ENCODE measurements around the gene SH3GL3.

Gene SH3GL3

GRCh38 chr15:83446904-83447709, at the start of gene SH3GL3:
Gene SH3GL3 (plus strand): TSS chr15:83447341. CDS start chr15:83447534, 193 bp downstream.
- no peak for FAIRE-seq
- peak; percentile 49 for DNase-seq (ENCODE audit: insufficient read length, low spot score)
- TF ChIP-seq POLR2A (IDR thresholded peaks at IDR 0.05; ENCODE audit: low read depth, low read length), result no peak

GRCh38 chr15:83398626-83399025, 48.5 kb upstream of the SH3GL3 start:
- TF ChIP-seq POLR2A (IDR thresholded peaks at IDR 0.05; ENCODE audit: low read depth, low read length), result no peak
- FAIRE-seq (no peak), DNase-seq (ENCODE audit: insufficient read length, low spot score) (peak; percentile 20)

- DNase-seq (ENCODE audit: insufficient read length, low spot score), result no peak
- TF ChIP-seq POLR2A (IDR thresholded peaks at IDR 0.05; ENCODE audit: low read depth, low read length), result no peak
- no peak for FAIRE-seq
These were observed 43.0 kb upstream of the SH3GL3 start for GRCh38 chr15:83404121-83404520.

- TF ChIP-seq POLR2A (IDR thresholded peaks at IDR 0.05; ENCODE audit: low read depth, low read length), result no peak
- DNase-seq (ENCODE audit: insufficient read length, low spot score) (no peak), FAIRE-seq (no peak)
These were observed 36.6 kb upstream of the SH3GL3 start for GRCh38 chr15:83410532-83410931.

- DNase-seq (ENCODE audit: insufficient read length, low spot score), result no peak
- no peak for TF ChIP-seq POLR2A (IDR thresholded peaks at IDR 0.05; ENCODE audit: low read depth, low read length)
- FAIRE-seq, result no peak
These were observed 34.0 kb upstream of the SH3GL3 start for GRCh38 chr15:83413054-83413719.

- TF ChIP-seq POLR2A (IDR thresholded peaks at IDR 0.05; ENCODE audit: low read depth, low read length), result no peak
- no peak for FAIRE-seq
- DNase-seq (ENCODE audit: insufficient read length, low spot score), result no peak
These were observed 25.1 kb upstream of the SH3GL3 start for GRCh38 chr15:83422081-83422480.

GRCh38 chr15:83422541-83422940, 24.6 kb upstream of the SH3GL3 start:
- no peak for TF ChIP-seq POLR2A (IDR thresholded peaks at IDR 0.05; ENCODE audit: low read depth, low read length)
- DNase-seq (ENCODE audit: insufficient read length, low spot score) (no peak), FAIRE-seq (no peak)

- no peak for DNase-seq (ENCODE audit: insufficient read length, low spot score)
- no peak for FAIRE-seq
- no peak for TF ChIP-seq POLR2A (IDR thresholded peaks at IDR 0.05; ENCODE audit: low read depth, low read length)
These were observed 23.0 kb upstream of the SH3GL3 start for GRCh38 chr15:83424101-83424500.

- no peak for TF ChIP-seq POLR2A (IDR thresholded peaks at IDR 0.05; ENCODE audit: low read depth, low read length)
- FAIRE-seq (no peak), DNase-seq (ENCODE audit: insufficient read length, low spot score) (no peak)
These were observed 16.7 kb upstream of the SH3GL3 start for GRCh38 chr15:83430441-83430840.

- FAIRE-seq, result no peak
- DNase-seq (ENCODE audit: insufficient read length, low spot score), result no peak
- TF ChIP-seq POLR2A (IDR thresholded peaks at IDR 0.05; ENCODE audit: low read depth, low read length), result no peak
These were observed 15.6 kb upstream of the SH3GL3 start for GRCh38 chr15:83431521-83431920.

- TF ChIP-seq POLR2A (IDR thresholded peaks at IDR 0.05; ENCODE audit: low read depth, low read length), result no peak
- DNase-seq (ENCODE audit: insufficient read length, low spot score) (no peak), FAIRE-seq (no peak)
These were observed 11.9 kb upstream of the SH3GL3 start for GRCh38 chr15:83435202-83435601.

GRCh38 chr15:83435782-83436181, 11.4 kb upstream of the SH3GL3 start:
- no peak for FAIRE-seq
- DNase-seq (ENCODE audit: insufficient read length, low spot score), result no peak
- no peak for TF ChIP-seq POLR2A (IDR thresholded peaks at IDR 0.05; ENCODE audit: low read depth, low read length)

GRCh38 chr15:83436513-83437158, 10.5 kb upstream of the SH3GL3 start:
- DNase-seq (ENCODE audit: insufficient read length, low spot score), result no peak
- no peak for FAIRE-seq

GRCh38 chr15:83443076-83443847, 3.9 kb upstream of the SH3GL3 start:
- no peak for FAIRE-seq
- DNase-seq (ENCODE audit: insufficient read length, low spot score), result no peak
- TF ChIP-seq POLR2A (IDR thresholded peaks at IDR 0.05; ENCODE audit: low read depth, low read length), result no peak

More at GRCh38 chr15:83436513-83437158, 10.5 kb upstream of the SH3GL3 start:
- no peak for TF ChIP-seq POLR2A (IDR thresholded peaks at IDR 0.05; ENCODE audit: low read depth, low read length)
